MM.1S (cell line): ENCODE measurements around the gene PLAC1.

Source experiments
- DNase-seq: peaks from one replicate; pipeline ENCODE4 v3.0.0-alpha.2; 2015
- H2AFZ ChIP-seq: fragments of 300-600 bp; sonication (generic); 2 replicates; pipeline ENCODE4 v1.6.0; 2016; ENCODE audit warnings: antibody characterized with exemption, low read length
- H3F3A ChIP-seq: fragments of 300-600 bp; sonication (generic); 2 replicates; pipeline ENCODE4 v1.6.1; 2016; ENCODE audit warnings: mild to moderate bottlenecking, antibody characterized with exemption, low read length, moderate library complexity, mixed read lengths; ENCODE audit not compliant: insufficient read depth
- H3K27ac ChIP-seq: fragments of 300-600 bp; sonication (generic); 2 replicates; pipeline ENCODE4 v1.5.1; 2016; ENCODE audit warnings: mild to moderate bottlenecking, low read length
- H3K27me3 ChIP-seq: fragments of 300-600 bp; sonication (generic); replicated peaks from 2 replicates; pipeline ENCODE4 v1.6.0; 2016; ENCODE audit warnings: low read length; ENCODE audit not compliant: insufficient read depth
- H3K36me3 ChIP-seq: fragments of 300-600 bp; sonication (generic); replicated peaks from 2 replicates; pipeline ENCODE4 v1.6.1; 2016; ENCODE audit warnings: mild to moderate bottlenecking, low read length, mixed read lengths; ENCODE audit not compliant: insufficient read depth
- H3K4me1 ChIP-seq: fragments of 300-600 bp; sonication (generic); 2 replicates; pipeline ENCODE4 v1.6.1; 2016; ENCODE audit warnings: low read length, mixed read lengths
- H3K4me2 ChIP-seq: fragments of 300-600 bp; sonication (generic); 2 replicates; pipeline ENCODE4 v1.6.0; 2016; ENCODE audit warnings: low read depth, low read length
- H3K4me3 ChIP-seq: fragments of 300-600 bp; sonication (generic); 2 replicates; pipeline ENCODE4 v1.5.1; 2016; ENCODE audit warnings: low read length, mixed read lengths
- H3K79me2 ChIP-seq: fragments of 300-600 bp; sonication (generic); 2 replicates; pipeline ENCODE4 v1.6.1; 2016; ENCODE audit warnings: mixed run types, low read length, mixed read lengths
- H3K9ac ChIP-seq: fragments of 300-600 bp; sonication (generic); 2 replicates; pipeline ENCODE4 v1.6.1; 2016; ENCODE audit warnings: low read length, mixed read lengths
- H3K9me2 ChIP-seq: fragments of 300-600 bp; sonication (generic); replicated peaks from 2 replicates; pipeline ENCODE4 v1.6.1; 2016; ENCODE audit warnings: mild to moderate bottlenecking, low read length, mixed read lengths; ENCODE audit not compliant: insufficient read depth
- H3K9me3 ChIP-seq: fragments of 300-600 bp; sonication (generic); replicated peaks from 2 replicates; pipeline ENCODE4 v1.6.1; 2016; ENCODE audit warnings: mild to moderate bottlenecking, low read length, mixed read lengths; ENCODE audit not compliant: insufficient read depth
- H4K20me1 ChIP-seq: fragments of 300-600 bp; sonication (generic); 2 replicates; pipeline ENCODE4 v1.6.1; 2016; ENCODE audit warnings: mild to moderate bottlenecking, low read length, moderate library complexity, mixed read lengths; ENCODE audit not compliant: insufficient read depth
- EZH2 ChIP-seq: fragments of 300-600 bp; sonication (generic); optimal IDR thresholded peaks from 2 replicates; pipeline ENCODE3; 2017; ENCODE audit warnings: low read depth, mild to moderate bottlenecking, antibody characterized with exemption, low read length, mixed read lengths
- EZH2phosphoT487 ChIP-seq: fragments of 300-600 bp; sonication (generic); IDR thresholded peaks from 2 replicates; pipeline ENCODE4 v1.6.1; 2018; ENCODE audit warnings: antibody characterized with exemption, low read length
- TF ChIP-seq, protein P1 (sequence below): fragments of 300-600 bp; sonication (generic); IDR thresholded peaks from 2 replicates; pipeline ENCODE4 v1.5.1; 2016; ENCODE audit warnings: antibody characterized with exemption, low read length, mixed read lengths

PLAC1 gene

DNA sequence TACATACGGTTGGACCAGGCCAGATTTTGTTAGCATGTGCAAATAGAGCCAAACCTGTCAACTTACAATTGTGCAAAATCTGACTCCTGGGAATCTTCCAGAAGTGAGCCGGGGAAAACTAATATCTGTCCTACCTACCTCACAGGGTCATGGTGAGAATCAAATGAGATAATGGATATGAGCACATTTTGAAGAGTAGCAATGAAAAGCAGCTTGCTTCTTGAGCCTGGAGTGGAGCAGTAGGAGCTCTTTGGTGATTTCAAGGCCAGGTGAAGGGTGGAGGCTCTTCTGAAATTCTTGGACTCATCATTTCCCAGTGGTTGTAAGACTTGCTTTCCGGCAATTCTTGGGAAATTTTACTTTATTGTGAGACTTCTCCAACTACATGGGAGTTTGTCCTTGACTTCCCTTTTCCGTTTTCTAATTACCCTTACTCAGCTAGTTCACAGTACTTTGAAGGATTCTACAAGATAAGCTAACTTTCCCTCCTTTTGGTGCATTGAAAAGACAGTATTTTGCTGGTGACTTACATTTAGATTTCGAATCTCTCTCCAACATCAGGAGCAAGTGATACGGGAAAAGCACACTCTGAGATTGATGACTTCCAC, 12.2 kb downstream of the PLAC1 start:
- no peaks in the 10 kb centered on the region for H3K4me1 ChIP-seq
- no peak for DNase-seq
- H3K4me3 ChIP-seq, result no peak overlapping the region
- TF ChIP-seq EZH2phosphoT487 (no peak), EZH2 (no peak)
- TF ChIP-seq, protein P1, sequence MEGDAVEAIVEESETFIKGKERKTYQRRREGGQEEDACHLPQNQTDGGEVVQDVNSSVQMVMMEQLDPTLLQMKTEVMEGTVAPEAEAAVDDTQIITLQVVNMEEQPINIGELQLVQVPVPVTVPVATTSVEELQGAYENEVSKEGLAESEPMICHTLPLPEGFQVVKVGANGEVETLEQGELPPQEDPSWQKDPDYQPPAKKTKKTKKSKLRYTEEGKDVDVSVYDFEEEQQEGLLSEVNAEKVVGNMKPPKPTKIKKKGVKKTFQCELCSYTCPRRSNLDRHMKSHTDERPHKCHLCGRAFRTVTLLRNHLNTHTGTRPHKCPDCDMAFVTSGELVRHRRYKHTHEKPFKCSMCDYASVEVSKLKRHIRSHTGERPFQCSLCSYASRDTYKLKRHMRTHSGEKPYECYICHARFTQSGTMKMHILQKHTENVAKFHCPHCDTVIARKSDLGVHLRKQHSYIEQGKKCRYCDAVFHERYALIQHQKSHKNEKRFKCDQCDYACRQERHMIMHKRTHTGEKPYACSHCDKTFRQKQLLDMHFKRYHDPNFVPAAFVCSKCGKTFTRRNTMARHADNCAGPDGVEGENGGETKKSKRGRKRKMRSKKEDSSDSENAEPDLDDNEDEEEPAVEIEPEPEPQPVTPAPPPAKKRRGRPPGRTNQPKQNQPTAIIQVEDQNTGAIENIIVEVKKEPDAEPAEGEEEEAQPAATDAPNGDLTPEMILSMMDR, result no peak
- no peaks in the 10 kb centered on the region for H3K9me2 ChIP-seq
- no peaks in the 10 kb centered on the region for H3K27me3 ChIP-seq
- H3K79me2 ChIP-seq, result no peaks in the 10 kb centered on the region
- no peak overlapping the region for H3K27ac ChIP-seq
- no peaks in the 10 kb centered on the region for H3K36me3 ChIP-seq
- H2AFZ ChIP-seq, result no peak overlapping the region
- no peaks in the 10 kb centered on the region for H4K20me1 ChIP-seq
- no peak overlapping the region for H3K4me2 ChIP-seq
- no peak overlapping the region for H3K9ac ChIP-seq
- H3F3A ChIP-seq, result no peaks in the 10 kb centered on the region
- H3K9me3 ChIP-seq, result no peaks in the 10 kb centered on the region

- Histone ChIP-seq H3K9me2 (no peaks in the 10 kb centered on the region), H3F3A (no peaks in the 10 kb centered on the region), H3K9ac (no peak overlapping the region), H3K4me3 (no peak overlapping the region), H3K79me2 (no peaks in the 10 kb centered on the region), H3K36me3 (no peaks in the 10 kb centered on the region), H3K27me3 (no peaks in the 10 kb centered on the region), H4K20me1 (no peaks in the 10 kb centered on the region), H3K4me1 (no peaks in the 10 kb centered on the region), H2AFZ (no peak overlapping the region), H3K9me3 (no peaks in the 10 kb centered on the region), H3K4me2 (no peak overlapping the region), H3K27ac (no peak overlapping the region)
- TF ChIP-seq EZH2 (no peak), EZH2phosphoT487 (no peak)
- TF ChIP-seq, protein P1, result no peak
- DNase-seq, result no peak
Observed at GRCh38 chrX:134642386-134642785, 15.9 kb downstream of the PLAC1 start.

GRCh38 chrX:134641346-134641745, 16.9 kb downstream of the PLAC1 start:
- DNase-seq, result no peak
- H3K4me3 ChIP-seq, result no peak overlapping the region
- no peaks in the 10 kb centered on the region for H3F3A ChIP-seq
- H3K36me3 ChIP-seq, result no peaks in the 10 kb centered on the region
- H3K9me3 ChIP-seq, result no peaks in the 10 kb centered on the region
- H3K4me2 ChIP-seq, result no peak overlapping the region
- no peaks in the 10 kb centered on the region for H3K4me1 ChIP-seq
- no peaks in the 10 kb centered on the region for H3K9me2 ChIP-seq
- H3K9ac ChIP-seq, result no peak overlapping the region
- no peak overlapping the region for H2AFZ ChIP-seq
- no peaks in the 10 kb centered on the region for H4K20me1 ChIP-seq
- TF ChIP-seq, protein P1, result no peak
- no peak for TF ChIP-seq EZH2
- no peaks in the 10 kb centered on the region for H3K27me3 ChIP-seq
- no peaks in the 10 kb centered on the region for H3K79me2 ChIP-seq
- no peak overlapping the region for H3K27ac ChIP-seq
